BE2C (cell line): ENCODE data around the gene HYDIN.
A peak's percentile ranks its signal among the peaks of the same experiment; 100 is the strongest.

Source experiments
- DNase-seq: peaks from one replicate; pipeline ENCODE4 v3.0.0-alpha.2; 2020
- H3K27me3 ChIP-seq: fragments of 250-450 bp; sonication (Bioruptor Pico); 2 replicates; pipeline ENCODE4 v1.5.1; 2020; ENCODE audit warnings: mild to moderate bottlenecking
- H3K36me3 ChIP-seq: fragments of 250-450 bp; sonication (Bioruptor Pico); 2 replicates; pipeline ENCODE4 v1.5.1; 2020; ENCODE audit warnings: mild to moderate bottlenecking
- H3K4me1 ChIP-seq: fragments of 250-450 bp; sonication (Bioruptor Pico); 2 replicates; pipeline ENCODE4 v1.5.1; 2020
- H3K4me3 ChIP-seq: 2 replicates; pipeline ENCODE4 v1.5.1; 2011; ENCODE audit warnings: low read depth, low read length
- H3K9me3 ChIP-seq: fragments of 250-450 bp; sonication (Bioruptor Pico); 2 replicates; pipeline ENCODE4 v1.5.1; 2020
- CTCF ChIP-seq: IDR thresholded peaks from 2 replicates; pipeline ENCODE4 v1.5.1; 2012; ENCODE audit warnings: mild to moderate bottlenecking, low read depth, low read length

HYDIN gene

GRCh38 chr16:70774261-70774660 is 456.3 kb downstream of the HYDIN start:
- peaks cover 9% of the 10 kb centered on the region; the same call in 1 of the 2 replicates for H3K36me3 ChIP-seq
- H3K4me1 ChIP-seq, result peaks cover 4% of the 10 kb centered on the region; the same call in 1 of the 2 replicates
- no peak for TF ChIP-seq CTCF
- H3K9me3 ChIP-seq, result no peaks in the 10 kb centered on the region
- no peak for DNase-seq
- no peaks in the 10 kb centered on the region for H3K27me3 ChIP-seq
- no peak overlapping the region for H3K4me3 ChIP-seq

- no peaks in the 10 kb centered on the region for H3K9me3 ChIP-seq
- H3K36me3 ChIP-seq, result peaks cover 9% of the 10 kb centered on the region; the same call in 1 of the 2 replicates
- peaks cover 4% of the 10 kb centered on the region; the same call in 1 of the 2 replicates for H3K4me1 ChIP-seq
- H3K4me3 ChIP-seq, result no peak overlapping the region
- H3K27me3 ChIP-seq, result no peaks in the 10 kb centered on the region
- no peak for DNase-seq
- no peak for TF ChIP-seq CTCF
Observed at GRCh38 chr16:70772493-70772892, 458.0 kb downstream of the HYDIN start.

GRCh38 chr16:70770626-70771552 is 459.6 kb downstream of the HYDIN start:
- Histone ChIP-seq H3K9me3 (no peaks in the 10 kb centered on the region), H3K27me3 (no peaks in the 10 kb centered on the region), H3K36me3 (peaks cover 9% of the 10 kb centered on the region), H3K4me3 (no peak overlapping the region), H3K4me1 (peaks cover 4% of the 10 kb centered on the region; the same call in 1 of the 2 replicates)
- peak; percentile 92 for TF ChIP-seq CTCF
- DNase-seq, result peak; percentile 71

- H3K4me3 ChIP-seq, result no peak overlapping the region
- DNase-seq, result no peak
- no peaks in the 10 kb centered on the region for H3K9me3 ChIP-seq
- H3K4me1 ChIP-seq, result peaks cover 4% of the 10 kb centered on the region; the same call in 1 of the 2 replicates
- no peak for TF ChIP-seq CTCF
- H3K27me3 ChIP-seq, result no peaks in the 10 kb centered on the region
- peaks cover 9% of the 10 kb centered on the region for H3K36me3 ChIP-seq
Observed at GRCh38 chr16:70770291-70770625, 460.3 kb downstream of the HYDIN start.

- Histone ChIP-seq H3K9me3 (no peaks in the 10 kb centered on the region), H3K4me1 (peaks cover 4% of the 10 kb centered on the region; the same call in 1 of the 2 replicates), H3K4me3 (no peak overlapping the region), H3K27me3 (no peaks in the 10 kb centered on the region), H3K36me3 (peaks cover 9% of the 10 kb centered on the region)
- TF ChIP-seq CTCF, result no peak
- DNase-seq, result no peak
Observed at GRCh38 chr16:70769761-70770160, 460.8 kb downstream of the HYDIN start.

GRCh38 chr16:70769131-70769530 is 461.4 kb downstream of the HYDIN start:
- no peaks in the 10 kb centered on the region for H3K27me3 ChIP-seq
- H3K4me3 ChIP-seq, result no peak overlapping the region
- peaks cover 4% of the 10 kb centered on the region; the same call in 1 of the 2 replicates for H3K4me1 ChIP-seq
- peaks cover 9% of the 10 kb centered on the region for H3K36me3 ChIP-seq
- TF ChIP-seq CTCF, result no peak
- DNase-seq, result no peak
- no peaks in the 10 kb centered on the region for H3K9me3 ChIP-seq
